ENCODE measurements around the gene RANBP3L.
"Not testable (repeated sequence)": the region's sequence is repeated elsewhere in the genome, so short reads cannot be mapped to it uniquely, and the experiment has no call there.

RANBP3L gene, protein sequence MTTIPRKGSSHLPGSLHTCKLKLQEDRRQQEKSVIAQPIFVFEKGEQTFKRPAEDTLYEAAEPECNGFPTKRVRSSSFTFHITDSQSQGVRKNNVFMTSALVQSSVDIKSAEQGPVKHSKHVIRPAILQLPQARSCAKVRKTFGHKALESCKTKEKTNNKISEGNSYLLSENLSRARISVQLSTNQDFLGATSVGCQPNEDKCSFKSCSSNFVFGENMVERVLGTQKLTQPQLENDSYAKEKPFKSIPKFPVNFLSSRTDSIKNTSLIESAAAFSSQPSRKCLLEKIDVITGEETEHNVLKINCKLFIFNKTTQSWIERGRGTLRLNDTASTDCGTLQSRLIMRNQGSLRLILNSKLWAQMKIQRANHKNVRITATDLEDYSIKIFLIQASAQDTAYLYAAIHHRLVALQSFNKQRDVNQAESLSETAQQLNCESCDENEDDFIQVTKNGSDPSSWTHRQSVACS

DNA sequence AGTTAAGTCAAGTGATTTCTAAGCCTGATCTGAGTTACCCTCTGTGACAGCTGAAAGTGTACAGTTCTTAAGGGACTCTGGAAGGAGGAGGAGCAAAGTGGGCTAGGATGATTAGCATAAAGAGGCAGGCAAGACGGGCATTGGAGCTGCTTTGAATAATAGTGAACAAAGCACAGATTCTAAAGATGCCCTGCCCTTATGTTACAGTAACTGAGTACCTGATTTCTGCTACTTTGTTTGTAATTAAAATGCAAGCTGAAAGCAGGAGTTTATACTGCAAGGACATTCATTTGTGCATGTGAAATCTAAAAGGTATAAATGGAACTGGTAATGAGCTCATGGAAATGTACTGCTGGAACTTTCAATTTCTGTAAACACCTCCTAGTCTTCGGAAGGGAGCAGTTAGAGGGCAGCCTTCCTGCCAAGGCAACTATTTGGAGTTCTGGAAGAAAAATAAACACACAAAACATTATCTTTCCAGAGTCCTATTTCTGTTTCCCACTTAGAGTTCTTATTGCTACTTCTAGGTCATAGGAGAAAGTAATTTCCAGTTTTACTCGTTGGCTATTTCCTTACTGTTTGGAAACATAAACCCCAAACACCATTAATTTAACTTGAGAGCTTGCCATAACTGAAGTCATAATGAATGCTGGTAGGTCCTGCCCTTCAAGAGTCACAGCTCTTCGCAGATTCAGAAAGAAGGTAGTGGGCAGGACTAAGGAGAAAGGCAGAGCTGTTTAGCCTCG, at the start of gene RANBP3L:
RANBP3L (minus strand) TSS at position 45 of the 746 bp plus-strand sequence. CDS start 486 bp downstream, outside the sequence.
- no peak for DNase-seq

GRCh38 chr5:36346896-36347690, 45.4 kb upstream of the RANBP3L start:
- DNase-seq: no peak

- DNase-seq: no peak
These were observed 43.2 kb upstream of the RANBP3L start for GRCh38 chr5:36344899-36345298.

DNA sequence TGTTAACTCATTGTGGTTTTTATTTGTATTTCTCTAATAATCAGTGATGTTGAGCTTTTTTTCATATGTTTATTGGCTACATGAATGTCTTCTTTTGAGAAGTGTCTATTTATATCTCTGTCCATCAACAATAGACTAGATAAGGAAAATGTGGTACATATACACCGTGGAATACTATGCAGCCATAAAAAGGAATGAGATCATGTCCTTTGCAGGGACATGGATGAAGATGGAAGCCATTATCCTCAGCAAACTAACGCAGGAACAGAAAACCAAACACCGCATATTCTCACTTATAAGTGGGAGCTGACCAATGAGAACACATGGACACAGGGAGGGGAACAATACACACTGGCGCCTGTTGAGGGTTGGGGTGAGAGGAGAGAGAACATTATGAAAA, 40.0 kb upstream of the RANBP3L start:
- not testable (repeated sequence) for DNase-seq

DNA sequence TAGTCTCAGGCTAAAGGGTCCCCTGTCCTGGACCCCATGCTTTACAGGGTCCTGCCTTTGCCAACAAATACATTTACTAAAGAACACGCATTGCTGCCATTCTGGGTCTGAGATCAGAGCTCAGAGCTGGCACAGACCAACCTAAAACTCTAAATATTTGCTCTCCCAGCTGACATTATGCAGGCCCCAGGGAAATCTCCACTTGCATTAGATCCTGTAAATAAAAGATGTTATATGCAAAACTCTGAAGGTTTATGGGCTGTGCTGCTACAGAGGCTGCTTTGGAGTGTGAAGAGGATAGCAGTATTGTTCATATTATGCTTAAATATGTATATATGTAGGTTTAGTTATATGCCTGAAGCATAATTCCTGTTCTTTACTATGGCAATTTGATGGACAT, 35.9 kb upstream of the RANBP3L start:
- DNase-seq: no peak

- no peak for DNase-seq
These were observed 32.6 kb upstream of the RANBP3L start for GRCh38 chr5:36334315-36334714.

DNA sequence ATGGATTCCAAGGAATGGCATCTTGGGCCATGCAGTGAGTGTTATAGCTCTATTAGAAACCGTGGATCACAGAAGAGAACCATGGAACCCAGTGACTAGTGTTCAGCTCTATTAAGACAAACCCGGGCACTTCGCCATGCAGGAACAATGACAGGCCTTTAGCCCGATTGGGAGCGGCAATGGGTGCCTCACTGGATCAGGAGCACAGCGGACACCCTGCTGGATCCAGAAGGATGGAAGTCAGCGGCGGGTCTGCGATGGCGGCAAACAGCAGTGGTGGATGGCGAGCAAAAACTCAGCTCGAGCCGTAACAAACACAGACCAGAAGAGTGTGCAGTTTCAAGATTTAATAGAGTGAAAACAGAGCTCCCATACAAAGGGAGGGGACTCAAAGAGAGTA, 31.0 kb upstream of the RANBP3L start:
- not testable (repeated sequence) for DNase-seq

DNA sequence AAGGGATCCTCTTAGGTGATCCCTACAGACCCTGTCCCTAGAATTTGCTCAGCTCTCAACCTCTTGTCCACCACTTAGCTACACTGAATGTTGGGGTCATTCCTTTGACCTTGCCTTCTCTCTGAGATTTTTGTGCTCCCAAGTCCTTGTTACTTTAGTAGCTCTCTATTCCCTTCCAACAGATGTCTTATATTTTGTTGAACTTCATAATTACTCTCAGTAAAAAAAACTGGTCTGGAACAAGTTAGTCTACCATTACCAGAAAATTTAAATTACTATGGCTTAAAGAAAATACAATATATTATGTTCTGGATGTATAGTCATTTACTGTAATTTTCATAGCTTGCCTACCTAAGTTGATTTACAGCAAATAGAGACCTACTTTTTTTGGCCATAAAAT, 23.5 kb upstream of the RANBP3L start:
- DNase-seq: no peak

- no peak for DNase-seq
These were observed 22.5 kb upstream of the RANBP3L start for GRCh38 chr5:36323926-36324781.

- DNase-seq: no peak
These were observed 11.4 kb upstream of the RANBP3L start for GRCh38 chr5:36312953-36313672.

DNA sequence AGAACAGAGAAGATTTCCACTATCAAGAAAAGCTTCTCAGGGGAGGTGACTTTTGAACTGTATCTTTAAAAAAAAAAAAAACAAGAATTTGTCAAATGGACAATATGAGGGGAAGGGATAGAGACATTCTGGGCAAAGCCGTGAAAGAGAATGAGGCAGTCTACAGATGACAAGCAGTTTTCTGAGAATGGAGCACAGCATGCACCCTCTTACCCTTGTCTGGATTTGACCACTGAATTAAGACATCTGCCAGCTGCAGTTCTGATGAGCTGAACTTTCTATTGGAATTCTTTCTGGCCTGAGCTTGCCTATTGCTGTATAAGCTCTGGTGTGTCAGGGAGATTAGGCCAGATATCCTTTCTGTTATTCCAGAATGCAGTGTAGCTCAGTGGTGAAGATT, 10.3 kb upstream of the RANBP3L start:
- DNase-seq: no peak

GRCh38 chr5:36310138-36310537, 8.4 kb upstream of the RANBP3L start:
- no peak for DNase-seq

DNA sequence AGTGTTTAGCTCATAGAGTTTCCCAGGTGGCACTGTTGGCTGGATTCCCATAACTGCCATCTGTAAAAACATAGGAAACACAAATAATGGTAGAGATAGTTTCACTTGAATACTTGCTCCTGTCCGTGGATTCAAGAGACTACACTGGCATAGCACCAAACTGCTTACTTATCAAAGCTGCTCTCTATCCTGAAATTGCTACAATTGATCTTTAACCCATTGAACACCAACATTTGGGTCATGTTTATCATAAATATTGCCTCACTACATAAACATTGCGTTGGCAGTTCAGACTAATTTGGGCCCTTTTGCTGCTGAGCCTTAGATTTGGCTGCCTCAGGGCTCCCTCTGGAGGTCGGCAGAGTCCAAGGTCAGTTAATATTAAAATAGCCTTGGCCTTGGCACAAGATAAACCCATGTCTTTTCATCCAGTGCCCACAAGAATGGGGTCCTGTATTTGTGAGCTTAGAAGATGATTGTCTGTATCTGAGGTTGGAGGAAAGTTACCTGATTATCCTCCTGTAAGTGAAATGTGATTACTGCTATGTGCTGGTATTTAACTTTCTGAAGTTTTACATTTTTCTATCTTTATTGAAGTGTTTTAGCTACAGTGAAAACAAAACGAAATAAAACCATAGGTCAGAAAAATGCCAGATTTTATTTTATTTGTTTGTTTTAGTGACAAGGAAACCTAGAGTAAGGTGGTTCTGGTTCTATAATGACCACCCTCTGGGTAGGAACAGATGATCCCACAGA, 4.0 kb upstream of the RANBP3L start:
- DNase-seq: peak; percentile 25

DNA sequence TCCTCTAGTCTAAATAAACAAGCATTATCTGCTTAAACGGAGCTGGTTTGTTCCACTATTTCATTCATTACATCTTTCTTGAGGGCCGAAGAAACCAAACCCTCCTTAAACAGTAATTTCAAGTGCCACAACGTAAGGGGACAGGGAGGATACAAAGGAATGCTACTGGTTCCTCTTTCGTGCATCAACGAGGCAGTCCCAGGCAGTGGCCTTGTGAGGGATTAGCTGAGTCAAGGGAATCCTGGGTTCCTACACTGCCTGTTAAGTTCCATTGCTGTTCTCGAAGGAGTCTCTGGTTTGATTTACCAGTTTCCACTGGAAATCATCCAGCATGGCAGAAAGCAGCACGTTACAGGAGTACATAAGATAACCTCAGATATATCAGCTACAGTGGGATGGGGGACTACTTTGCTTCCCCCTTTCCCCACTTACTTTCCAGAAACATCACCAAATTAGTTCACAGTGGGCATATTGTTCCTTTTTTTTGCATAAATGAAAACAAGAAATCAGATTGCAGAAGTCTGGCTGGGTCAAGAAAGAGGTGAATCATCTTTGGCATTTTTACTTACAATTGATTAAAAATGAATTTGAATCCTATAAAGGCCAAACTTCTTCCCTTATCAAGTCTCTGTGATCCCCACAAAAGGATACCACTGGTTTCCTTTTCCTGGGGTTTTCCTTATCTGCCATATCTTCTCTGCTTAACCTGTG, 2.5 kb upstream of the RANBP3L start:
- no peak for DNase-seq

DNA sequence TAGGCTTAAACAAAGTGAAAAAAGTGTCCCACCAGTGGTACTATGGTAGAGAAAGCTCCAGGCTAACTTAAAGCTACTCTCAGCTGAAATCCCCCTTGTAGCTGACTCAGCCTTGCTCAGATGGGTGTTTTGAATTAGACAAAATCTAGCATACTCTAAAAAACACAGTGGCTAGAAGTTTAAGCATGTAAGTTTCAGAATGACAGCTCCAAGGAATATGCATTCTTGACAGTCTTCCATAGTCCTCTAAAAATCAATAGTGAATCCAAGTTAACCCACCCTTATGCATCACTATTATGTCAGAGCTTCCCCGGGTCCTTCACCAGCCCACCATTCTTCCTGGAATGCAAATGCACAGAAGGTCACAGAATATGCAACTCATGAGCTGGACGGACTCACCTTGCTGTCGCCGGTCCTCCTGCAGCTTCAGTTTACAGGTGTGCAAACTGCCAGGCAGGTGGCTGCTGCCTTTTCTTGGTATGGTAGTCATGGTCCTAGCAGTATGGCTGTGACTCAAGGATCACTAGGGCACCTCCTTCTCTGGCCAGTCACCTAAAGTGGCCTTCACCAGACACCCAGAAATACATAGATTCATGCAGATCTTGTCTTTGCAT, 668 bp downstream of the RANBP3L start:
- no peak for DNase-seq

- DNase-seq: no peak
These were observed 1.3 kb downstream of the RANBP3L start for GRCh38 chr5:36300191-36300926.

GRCh38 chr5:36298552-36298951, 3.1 kb downstream of the RANBP3L start:
- no peak for DNase-seq

DNA sequence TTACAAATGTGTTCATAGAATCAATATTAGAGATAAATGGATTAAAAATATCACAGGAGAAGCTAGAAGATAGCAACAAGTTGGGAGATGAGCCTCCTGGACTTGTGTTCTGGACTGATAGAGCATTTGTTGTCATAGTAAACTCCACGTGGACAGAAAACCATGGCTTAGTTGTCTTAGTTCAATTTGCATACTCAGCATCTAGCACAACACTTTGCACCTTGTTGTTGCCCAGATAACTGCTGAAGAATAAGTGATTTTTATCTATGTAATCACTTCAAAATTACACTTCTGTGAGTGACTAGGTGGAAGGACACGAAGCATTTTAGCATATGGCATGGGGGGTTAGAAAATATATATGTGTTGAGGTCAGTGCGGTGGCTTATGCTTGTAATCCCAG, 4.0 kb downstream of the RANBP3L start:
- no peak for DNase-seq

Measured in NCI-H146 (cell line).